ENCODE results near the gene NT5C1A.

The NT5C1A gene

DNA sequence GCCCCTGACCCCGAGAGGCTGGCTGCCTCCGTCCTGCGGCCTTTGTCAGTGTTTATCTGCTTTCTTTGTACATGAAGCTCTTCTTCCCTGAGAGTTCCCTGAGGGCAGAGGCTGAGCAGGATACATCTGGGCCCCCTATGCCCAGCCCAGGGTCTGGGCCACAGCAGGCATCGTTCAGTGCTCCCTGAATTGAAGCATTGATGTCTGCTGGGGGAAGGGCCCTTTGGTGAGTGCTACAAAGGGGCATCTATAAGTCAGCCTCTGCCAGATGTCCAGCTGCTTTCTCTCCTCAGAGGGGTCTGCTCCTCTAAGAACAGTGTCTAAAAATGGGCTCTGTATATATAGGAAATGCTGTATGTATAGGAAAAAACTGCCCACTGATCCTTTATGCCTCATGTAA, 34.5 kb downstream of the NT5C1A start:
- no peak for DNase-seq (ENCODE audit: low spot score)

DNA sequence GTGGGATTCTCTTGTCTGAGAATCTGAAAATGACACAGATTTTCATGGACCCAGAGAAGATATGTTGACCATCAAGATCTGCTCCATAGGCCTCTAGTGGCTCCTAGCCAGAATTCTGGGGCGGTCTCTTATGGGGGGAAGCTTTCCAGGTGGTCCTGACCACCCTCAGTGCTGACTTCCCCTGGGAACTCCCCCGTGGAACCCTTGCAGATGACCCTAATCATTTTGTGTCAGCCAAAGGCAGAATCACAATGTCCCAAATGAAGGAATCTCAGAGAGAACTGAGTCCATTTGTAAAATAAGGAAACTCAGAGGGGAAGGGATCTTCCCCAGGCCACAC, 36.1 kb downstream of the NT5C1A start:
- DNase-seq (ENCODE audit: low spot score), result no peak

DNA sequence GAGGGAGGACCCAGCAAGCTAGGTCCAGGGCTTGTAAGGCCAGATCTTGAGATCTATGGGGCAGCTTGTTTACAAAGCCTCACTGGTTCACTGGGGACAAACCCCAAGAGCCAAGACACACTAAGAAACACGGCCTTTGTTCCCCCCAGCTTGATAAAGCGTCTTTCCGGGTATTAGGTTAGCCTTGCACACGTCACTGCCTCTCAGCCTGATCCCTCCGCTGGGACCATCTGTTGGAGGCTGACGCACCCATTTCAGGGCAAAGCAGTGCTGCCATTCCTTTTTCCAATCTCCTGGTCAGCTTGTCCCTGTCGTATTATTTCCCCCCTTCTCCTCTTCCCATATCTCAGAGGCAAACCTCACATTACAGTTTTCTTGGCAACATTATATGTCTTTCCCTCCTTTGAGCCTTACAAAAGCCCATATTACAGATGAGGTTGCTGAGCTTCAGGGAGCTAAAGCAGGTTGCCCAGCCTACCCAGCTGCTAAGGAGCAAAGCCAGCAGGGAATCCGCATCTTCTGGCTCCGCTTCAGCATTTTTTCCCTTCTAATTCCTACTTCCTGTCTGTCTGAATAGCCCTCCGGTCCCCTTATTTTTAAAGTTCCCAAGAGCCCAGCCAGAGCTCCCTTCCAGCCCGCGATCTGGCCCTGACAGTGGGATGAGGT, 36.6 kb downstream of the NT5C1A start:
- DNase-seq (ENCODE audit: low spot score), result no peak

DNA sequence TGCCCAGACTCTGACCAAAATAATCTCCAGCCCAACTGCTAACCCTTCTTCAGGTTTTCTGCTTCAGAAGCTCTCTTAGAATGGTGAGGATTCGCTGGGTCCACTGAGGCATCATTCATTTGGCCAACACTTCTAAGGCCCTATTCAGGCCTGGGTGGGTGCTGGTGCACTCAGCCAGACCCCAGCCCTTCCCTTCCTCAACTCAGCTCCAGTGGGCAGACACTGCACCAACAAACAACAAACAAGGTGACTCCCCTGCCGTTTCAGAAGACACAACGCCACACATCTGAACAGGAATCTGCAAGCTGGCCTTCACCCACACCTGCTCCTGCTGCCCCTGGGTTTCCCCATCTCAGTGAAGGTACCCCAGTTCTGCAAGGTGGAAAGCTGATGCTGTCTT, 38.5 kb downstream of the NT5C1A start:
- DNase-seq (ENCODE audit: low spot score), result no peak

DNA sequence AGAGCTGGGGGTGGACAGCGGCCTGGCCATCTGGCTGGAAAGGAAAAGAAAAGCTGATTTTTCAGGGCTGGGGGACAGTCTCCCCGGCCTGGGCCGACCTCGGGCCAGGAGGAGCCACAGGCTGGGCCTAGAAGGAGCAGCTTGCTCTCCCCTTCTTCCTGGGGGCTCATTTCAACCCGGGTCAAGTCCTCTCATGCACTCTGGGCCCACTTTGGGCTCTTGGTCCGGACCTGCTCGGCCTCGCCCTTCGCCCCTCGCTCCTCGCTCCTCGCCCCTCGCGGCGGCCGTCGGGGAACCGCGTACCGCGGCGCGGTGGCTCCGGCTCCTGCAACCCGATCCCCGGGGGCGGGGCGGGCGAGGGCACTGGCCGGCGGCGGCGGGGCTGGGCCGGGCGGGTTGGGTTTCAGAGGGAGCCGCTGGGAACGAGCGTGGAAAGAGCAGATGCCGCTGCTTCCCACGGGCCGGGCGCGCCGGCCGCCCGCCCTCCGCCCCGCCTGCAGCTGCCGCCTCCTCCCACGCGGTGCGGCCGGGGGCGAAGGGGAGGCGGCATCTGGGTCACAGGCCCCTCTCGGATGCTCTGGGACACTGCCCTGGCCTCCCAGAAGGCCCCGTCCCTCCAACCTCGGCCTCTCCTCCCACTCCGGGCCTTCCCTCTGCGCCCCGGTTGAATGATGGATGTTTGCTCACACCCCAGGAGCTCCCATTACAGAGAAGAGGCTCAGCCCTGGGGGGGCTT, 39.1 kb downstream of the NT5C1A start:
- no peak for DNase-seq (ENCODE audit: low spot score)

DNA sequence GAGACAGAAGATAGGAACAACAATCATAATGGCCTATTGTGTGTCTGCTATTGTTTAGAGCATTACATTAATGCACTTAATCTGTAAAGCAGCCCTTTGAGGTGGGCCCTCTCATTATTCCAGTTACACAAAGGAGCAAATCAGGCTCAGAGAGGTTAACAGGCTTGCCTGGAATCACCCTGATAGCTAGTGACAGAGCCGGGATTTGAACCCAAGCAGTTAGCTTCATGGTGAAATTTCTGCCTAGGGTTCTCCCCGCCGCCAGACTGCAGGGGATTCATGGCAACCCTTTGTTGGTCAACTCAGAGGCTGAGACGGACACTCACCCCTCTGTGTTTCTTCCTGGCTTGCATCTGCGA, 39.6 kb downstream of the NT5C1A start:
- DNase-seq (ENCODE audit: low spot score), result no peak

DNA sequence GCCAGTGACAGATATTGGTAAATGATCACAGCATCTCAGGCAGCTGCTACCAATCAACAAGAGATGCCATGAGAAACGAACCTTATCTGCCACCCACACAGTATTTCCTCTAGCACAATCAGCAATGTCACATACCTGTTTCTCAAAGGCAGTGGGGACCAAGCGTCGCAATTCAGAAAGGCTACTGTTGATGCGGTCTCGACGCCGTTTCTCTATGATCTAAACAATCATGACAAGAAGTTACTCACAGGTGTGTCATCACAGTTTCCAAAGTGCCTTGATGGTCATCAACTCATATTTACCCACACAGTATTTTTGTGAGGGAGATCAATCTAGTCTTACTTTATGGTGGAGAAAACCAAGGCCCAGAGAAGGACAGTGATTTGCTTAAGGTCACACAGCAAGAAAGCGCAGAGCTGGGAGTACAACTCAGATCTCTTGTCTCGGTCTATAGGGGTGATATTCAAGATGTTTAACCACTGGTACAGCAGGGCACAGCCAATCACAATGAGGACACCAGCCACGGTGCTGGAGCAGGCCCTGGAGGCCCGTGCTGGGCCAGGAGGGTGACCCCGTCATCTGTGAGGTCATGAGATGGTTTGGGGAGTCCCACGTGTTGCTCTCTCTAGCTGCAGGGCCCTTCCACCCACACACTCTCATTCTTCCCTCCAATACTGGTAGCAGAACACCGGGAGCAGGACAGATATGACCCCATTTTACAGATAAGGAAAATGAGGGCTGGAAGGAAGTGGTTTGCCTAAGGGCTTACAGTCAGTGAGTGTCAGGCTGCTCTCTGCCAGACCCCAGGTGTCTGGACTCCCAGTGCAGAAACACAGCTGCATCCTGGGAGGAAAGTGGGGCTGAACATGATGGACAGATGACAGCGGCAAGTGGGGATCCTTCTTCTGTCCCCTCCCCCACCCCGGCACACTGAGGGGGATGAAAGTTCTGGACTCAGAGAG, 40.3 kb downstream of the NT5C1A start:
- DNase-seq (ENCODE audit: low spot score), result no peak

DNA sequence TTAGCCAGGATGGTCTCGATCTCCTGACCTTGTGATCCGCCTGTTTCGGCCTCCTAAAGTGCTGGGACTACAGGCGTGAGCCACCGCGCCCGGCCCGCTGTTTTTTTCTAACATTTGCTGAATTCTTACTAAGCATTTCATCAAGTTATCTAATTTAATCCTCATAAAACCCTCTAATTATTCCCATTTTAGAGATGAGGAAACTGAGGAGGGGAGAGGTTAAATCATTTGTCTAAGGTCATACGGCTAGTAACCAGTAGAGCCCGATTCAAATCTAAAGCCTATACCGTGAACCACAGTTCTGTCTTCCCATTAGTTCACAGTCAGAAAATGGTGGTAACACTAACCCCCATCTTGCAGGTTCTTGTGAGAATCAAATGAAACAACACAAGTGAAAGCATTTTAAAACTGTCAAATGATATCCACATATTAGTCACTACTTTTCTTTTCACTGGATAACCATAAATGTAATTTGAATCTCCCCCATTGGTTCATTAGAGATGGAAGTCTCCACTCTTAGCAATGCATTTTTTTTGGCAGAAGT, 43.0 kb downstream of the NT5C1A start:
- no peak for DNase-seq (ENCODE audit: low spot score)

DNA sequence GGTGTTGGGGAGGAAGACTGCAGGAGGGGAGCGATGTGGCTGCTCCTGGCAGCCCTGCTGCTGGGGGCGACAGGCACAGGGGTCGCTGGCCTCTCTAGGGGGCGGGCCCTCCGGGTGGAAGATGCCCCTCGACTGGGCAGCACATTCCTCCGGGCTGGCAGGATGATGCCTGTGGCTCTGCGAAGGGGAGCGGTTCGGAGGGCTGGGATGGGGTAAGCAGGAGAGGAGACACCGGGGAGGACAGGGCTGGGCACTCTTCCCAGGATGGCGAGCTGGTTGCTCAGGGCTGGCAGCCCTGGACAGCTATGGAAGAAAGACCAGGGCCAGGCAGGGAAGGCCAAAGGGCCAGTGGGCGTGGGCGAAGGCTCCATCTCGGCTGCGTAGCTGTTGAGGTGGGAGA, 45.3 kb downstream of the NT5C1A start:
- DNase-seq (ENCODE audit: low spot score), result no peak

DNA sequence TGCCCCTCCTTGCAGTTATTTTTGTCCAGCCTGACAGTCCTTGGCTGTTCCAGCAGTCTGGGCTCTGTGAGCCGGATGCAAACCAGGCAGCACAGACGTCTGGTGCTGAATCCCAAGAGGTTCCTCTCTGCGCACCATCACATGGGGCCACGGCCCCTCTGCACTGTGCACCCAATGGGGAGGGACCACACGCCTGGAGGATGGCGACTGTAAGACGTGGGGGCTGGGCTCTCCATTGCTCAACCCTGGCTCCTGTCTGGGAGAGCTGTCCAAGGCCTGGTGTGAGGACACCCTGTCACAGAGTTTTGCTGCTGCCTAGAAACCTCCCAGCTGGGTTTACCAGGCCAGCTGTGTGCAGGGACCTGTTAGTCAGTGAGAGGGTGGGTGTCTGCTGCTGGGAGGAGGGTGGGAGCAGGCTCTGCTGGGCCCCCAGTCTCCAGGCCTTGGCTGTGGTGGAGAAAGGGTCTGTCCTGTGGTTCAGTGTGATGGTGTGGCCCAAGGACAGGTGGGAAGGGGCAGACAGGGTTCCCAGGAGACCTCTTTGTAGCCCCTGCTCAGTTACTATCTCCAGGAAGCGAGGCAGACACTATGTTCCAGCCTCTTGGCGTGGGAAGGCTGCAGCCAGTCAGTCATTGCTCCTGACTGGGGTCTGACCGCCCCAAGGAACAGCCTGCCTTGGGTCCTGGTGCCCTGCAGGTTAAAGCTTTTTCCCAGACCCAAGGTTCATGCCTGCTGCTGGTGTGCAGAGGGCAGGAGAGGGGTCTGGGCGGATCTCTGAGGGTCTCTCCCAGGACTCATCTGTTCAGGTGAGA, 46.2 kb downstream of the NT5C1A start:
- no peak for DNase-seq (ENCODE audit: low spot score)

DNA sequence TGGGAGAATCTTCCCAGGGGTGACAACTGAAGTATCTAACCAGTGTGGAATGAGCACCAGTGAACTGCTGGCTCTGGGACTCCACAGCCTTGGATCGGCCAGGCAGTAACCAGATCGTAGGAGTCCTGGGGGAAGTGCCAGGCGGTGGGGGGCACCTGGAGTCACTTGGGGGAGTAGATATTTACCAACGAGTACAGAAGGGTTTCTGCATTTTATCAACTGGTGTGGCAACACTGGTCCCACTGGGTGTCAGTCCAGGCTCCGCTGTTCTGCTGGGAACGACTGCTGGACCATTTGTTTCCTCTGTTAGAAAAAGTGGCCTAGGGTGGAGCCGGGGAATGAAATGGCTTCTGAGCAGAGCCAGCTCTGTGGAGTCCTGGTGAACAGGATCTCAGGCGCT, 46.9 kb downstream of the NT5C1A start:
- no peak for DNase-seq (ENCODE audit: low spot score)

DNA sequence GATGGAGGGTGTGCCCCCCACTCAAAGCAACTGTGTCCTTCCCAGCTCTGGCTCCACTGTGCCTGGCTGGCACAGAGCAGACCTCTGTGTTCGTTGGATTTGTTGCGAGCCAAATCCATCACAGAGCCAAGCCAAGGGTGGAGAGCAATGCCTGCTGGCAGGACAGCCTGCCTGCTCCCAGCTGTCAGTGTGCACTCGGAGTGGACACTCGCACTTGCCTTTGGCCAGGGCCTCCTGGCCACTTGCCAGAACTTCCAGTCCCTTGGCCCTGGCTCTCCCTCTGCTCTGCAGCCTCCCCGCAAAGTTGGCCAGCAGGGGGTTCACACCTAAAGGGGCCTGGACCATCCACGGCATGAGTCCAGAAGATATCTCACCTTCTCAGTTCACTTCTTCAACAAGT, 48.9 kb downstream of the NT5C1A start:
- DNase-seq (ENCODE audit: low spot score), result no peak

DNA sequence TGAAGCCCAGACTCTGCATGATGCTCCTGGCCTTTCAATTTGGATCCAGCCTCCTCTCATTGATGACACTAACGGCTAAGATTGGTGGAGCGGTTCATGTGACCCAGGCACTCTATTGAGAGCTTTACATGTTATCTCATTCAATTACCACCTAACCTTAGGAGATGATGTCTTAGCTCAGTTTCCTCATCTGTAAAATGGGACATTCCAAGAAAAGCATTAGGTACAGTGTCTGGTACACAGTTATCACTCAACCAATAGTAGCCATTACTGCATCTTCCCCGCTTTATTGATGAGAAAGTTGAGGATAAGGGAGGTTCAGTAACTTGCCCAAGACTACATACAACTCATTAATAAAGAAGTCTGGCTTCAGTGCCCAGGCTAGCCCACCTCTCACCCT, 49.5 kb downstream of the NT5C1A start:
- DNase-seq (ENCODE audit: low spot score), result no peak

DNA sequence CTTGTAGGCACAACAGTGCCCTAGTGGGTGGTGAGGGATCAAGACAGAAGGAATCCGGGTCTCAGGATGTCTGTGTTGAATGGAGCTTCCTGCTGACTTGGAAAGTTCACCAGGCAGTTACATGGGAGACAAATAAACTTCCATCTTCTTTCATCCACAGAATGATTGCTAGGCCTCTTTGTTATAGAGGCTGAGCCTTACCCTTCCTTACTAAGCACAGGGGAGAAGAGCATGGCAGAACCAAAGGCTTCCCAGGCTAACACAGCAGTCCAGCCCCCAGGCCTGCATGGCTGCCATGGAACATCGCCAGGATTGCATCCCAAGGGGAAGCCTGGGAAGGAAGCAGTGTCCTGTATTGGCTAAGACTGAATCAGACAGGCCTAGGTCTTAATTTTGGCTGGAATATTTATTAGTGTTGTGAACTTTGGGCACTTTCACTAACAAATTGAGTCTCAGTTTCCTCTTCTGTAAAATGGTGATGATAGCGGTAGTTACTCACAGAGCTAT, 51.2 kb downstream of the NT5C1A start:
- DNase-seq (ENCODE audit: low spot score), result no peak

DNA sequence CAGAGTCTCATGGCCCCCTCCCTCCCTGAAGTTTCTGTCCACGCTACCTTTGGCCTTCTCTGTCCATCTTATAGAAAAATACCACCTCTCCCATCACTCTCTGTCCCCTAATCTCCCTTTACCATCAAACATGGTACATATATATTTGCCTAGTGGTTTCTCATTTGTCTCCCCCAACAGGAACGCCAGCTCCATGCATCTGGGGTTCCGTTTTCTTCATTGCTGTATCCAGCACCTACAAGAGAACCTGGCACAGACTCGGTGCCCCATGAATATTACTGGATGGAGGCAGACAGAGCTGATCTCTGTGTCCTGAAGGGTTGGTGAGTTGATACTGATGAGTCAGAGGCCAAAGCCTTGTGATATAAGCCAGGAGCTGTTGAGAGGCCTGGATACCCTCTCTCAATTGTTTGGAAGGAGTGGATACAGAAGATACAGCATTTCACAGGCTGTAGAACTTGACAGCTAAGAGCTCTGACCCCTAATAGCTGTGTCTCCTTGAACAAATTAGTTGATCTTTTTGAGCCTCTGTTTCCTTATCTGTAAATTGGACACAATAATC, 54.3 kb downstream of the NT5C1A start:
- peak; percentile 26 for DNase-seq (ENCODE audit: low spot score)

DNA sequence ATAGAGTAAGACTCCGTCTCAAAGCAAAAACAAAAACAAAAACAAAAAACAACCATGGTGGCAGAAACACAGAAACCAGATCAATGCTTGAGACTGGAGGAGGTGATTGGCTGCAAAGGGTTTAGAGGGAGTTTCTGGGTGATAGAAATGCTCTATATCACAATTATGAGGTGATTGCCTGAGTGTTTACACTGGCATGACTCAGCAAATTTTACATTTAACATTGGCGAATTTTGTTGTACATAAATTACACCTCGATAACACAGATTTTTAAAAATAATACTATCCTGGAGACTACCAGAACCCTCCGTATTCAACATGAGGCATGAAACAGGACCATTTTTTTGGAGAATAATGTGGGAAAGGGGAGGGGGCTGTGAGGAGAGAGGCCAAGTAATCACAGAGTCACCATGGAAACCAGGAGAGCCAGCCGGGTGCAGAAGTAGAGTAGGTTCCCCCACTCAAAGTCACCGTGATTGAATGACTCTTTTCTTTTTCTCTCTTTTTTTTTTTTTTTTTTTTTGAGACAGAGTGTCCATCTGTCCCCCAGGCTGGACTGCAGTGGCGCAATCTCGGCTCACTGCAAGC, 56.7 kb downstream of the NT5C1A start:
- no peak for DNase-seq (ENCODE audit: low spot score)

DNA sequence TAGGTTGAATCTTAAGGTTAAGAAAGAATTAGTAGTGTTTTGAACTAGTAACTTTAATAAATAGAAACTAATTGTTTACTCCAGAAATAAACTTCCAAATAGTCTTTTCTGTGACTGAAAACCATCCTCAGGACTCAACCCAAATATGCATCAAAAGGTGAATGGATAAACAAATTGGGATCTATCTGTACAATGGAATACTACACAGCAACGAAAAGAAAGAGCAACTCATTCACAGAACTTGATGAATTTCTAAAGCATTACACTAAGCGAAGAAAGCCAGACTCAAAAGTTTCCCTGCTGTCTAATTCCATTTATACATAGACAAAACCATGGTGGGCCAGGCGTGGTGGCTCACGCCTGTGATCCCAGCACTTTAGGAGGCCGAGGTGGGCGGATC, 57.4 kb downstream of the NT5C1A start:
- no peak for DNase-seq (ENCODE audit: low spot score)

DNA sequence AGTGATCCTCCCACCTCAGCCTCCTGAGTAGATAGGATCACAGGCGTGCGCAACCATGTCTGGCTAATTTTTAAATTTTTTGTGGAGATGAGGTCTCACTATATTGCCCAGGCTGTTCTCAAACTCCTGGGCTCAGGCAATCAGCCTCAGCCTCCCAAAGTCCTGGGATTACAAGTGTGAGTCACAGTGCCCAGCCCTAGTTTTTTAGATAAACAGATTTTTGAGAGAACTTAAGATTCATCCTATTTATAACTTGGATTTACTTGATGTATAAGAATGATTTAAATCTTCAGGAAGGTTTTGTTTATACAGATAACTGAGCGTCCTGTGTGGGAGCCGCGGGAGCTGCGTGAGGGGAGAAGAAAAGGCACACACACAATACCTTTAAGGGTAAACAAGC, 58.7 kb downstream of the NT5C1A start:
- no peak for DNase-seq (ENCODE audit: low spot score)

DNA sequence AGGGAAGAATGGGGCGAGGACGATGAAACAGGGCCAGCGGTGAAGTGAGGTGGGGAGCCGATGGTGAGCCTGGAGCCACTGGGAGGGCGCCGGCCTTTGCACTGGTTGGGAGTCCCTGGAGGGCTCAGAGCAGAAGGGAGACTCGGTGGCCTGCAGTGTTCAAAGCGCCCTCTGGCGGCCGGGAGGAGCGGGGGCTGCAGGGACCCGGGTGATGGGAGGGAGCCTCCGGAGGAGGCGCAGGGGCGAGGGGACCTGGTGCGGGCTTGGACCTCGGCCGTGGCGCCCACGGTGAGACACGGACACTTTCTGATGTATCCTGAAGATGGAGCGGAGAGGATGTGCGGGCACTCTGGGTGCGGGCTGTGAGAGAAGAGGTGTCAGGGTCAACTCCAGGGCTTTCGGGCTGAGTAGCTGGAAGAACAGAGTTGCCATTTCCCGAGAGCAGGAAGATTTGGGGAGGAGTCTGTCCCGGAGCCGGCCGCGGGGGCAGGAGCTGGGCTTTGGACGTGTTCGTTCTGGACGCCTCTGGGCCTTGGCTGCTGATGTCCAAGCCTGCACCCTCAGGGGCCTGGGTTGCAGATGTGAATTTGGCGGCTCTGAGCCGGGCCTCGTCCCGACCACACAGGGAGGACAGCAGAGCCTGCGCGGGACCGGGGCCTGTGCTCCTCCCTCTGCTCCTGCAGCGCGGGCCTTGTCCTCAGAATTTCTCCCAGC, 62.1 kb downstream of the NT5C1A start:
- no peak for DNase-seq (ENCODE audit: low spot score)

Data from COLO829 (cell line).